ENCODE data around the gene TUBA4A.

The TUBA4A gene

DNA sequence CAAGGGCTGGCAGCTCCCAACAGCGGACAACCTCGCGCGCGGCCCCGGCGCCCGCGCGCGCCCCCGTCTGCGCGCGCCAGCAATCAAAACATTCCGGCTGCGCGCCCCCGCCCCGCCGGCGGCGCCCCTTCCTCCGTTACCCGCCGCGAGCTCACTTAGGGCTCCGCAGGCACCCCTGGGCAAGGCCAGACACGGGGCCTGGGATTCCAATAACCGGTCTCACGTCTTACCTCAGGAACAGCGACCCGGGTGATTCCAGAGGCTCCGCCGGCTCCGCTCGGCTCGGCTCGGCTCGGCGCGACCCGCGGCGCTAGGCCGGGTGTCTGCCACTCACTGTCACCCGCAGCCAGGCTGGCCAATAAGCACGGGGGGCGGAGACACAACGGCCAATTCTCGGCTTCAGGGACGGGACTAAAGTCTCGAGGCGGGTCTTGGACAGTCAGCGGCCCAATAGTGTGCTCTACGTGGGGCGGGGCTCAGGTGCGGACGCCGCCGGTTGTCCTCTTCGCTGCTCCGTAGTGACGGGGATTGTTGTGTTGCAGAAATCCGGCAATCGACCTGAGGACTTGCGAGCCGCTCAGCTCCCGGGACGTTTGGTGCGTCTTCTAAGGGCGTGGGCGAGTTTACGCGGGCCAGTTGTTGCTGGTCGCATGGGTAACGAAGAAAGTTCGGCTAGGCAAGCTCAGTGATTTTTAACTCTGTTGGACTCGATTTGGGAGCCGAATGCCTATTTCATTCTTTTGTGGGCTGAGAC is 24.2 kb downstream of the TUBA4A start, which contains the start of the genes ANKZF1 and ATG9A:
TSS of gene ANKZF1 (plus strand) at position 502 of the 754 bp plus-strand sequence. CDS start 452 bp downstream, outside the sequence.
TSS of gene ATG9A (minus strand) at position 332 of the 754 bp plus-strand sequence. CDS start 1,612 bp downstream, outside the sequence.
- DNase-seq = peak; percentile 99

DNA sequence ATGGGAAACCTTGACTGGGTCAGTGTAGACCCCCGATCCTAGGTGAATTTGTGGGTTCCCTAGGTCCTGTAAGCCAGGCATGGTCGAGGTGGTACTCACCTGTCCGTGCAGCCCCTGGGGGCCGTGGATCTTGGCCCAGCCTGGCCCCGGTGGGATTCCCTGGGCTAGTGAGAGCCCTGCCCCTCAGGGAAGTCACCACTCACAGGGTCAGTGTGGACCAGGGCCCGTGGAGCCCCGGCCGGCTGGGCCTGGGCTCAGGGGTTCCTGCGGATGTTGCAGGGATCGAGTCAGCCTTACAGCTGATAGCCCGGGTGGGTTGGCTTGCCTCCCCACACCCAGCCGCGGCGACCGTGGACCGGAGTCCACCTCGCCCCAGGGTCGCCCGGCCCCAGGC is 24.8 kb downstream of the TUBA4A start:
- DNase-seq = no peak

DNA sequence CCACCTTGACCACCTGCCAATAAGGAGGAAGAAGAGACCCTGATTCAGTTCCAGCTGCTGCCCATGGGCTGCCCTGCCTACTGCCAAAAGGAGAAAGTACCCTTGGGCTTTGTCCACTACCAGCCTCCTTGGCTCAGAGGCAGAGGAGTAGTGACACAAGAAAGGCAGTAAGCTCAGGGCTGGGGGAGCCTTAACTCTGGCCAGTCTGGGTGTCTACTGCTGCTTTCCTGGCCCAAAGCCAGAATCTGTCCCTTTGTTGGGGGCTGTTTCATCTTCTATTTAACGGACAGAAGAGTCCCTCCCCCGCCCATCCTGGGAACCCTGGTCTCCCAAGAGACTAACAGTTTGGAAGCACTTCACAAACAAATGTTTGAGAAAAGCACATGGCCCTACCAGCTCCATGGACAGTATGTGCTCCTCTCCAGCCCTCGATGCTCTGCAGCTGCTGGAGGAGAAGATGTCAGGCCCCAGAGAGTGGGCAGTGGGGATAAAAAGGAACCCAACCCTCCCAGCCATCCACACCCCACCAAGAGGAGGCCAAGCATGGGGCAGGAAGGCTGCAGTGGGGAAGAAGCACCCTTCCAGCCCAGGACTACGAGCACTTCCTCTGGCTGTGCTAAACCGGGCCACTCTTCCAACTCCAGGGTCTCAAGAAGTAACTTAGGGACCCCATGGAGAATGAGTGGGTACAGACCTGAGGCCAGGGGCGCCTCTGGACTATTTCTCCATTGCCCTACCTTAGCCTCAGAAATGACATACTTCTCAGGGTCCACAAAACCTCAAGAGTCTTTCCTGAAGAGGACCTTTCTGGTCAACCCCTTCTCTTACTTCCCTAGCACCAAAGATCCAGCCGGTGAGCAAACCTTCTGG is 25.4 kb downstream of the TUBA4A start:
- DNase-seq = no peak

DNA sequence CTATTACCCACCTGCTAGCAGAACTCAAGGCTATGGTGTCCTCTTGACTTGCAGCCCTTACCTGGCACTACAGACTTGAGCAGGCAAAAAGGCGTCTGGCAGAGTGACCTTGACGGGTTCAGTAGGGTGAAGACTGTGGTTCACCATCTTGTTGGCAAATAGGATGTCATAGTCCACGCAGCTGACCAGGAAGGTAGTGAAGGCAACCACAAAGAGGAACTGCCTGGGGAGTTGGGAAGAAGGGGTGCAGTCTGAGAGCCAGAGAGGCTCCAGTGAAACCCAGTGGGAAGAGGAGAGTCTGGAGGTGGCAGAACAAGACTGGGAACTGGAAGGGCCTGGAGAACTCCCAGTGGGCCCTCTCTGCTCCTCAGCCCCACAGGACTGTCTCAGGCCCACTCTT is 28.4 kb downstream of the TUBA4A start:
- DNase-seq = no peak

DNA sequence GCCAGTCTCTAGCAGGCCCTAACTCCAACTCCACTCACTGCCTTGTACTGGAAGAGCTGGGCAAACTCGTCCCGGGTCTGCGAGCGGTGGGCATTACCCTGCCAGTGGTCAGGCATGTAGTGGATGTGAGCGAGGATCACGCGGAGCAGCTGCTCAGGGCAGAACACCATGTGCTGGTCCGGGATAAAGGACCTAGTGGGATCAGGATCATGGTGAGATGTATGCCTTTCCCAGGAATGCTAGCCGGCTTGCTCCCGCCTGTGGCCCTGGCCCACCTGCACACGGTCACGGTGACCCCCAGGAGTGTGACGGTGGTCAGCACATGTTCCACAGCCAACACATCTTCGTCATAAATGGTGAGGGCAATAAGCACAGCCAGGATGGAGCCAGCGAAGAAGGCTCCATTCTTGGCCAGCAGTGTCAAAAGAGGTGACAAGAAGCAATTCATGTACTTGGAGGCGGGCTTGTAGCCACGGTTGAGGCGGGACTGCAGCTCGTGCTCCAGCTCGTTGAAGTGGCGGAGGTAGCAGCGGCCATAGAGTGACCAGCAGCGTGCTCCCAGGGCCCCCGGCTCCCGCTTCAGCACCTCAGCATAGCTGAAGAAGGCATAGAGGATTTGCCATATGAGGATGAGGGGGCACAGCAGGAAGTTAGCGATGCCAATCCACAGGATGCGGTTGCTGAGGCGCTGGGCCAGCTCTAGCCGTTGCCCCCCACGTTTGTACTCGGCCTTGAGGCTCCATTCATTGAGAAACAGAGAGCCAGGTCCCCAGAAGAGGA is 29.7 kb downstream of the TUBA4A start:
- DNase-seq = no peak

DNA sequence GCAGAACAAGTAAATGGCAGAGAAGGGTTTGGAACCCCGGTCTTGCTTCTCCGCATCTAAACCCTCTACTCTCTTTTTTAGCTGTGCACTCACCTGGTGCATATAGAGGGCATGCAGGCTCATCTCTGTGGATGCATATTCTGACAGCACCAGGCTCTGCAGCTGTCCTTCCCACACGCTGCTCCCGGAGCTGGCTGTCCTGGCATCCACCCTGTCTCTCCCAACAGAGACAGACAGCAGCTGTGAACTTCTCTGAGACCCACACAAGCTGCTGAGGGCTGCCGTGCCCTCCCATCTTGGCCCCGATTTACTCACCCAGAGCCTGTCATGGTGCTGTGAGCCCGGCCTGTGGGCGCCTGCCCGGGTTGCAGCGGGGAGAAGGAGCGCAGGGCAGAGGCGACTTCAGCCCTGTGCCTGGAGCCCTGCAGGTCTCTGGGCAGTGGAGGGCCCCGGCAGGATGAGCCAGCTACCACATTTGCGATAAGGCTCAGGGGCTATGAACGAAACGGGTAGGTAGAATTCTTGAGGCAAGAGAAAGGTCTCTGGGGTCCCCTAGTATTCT is 31.7 kb downstream of the TUBA4A start:
- DNase-seq = no peak

DNA sequence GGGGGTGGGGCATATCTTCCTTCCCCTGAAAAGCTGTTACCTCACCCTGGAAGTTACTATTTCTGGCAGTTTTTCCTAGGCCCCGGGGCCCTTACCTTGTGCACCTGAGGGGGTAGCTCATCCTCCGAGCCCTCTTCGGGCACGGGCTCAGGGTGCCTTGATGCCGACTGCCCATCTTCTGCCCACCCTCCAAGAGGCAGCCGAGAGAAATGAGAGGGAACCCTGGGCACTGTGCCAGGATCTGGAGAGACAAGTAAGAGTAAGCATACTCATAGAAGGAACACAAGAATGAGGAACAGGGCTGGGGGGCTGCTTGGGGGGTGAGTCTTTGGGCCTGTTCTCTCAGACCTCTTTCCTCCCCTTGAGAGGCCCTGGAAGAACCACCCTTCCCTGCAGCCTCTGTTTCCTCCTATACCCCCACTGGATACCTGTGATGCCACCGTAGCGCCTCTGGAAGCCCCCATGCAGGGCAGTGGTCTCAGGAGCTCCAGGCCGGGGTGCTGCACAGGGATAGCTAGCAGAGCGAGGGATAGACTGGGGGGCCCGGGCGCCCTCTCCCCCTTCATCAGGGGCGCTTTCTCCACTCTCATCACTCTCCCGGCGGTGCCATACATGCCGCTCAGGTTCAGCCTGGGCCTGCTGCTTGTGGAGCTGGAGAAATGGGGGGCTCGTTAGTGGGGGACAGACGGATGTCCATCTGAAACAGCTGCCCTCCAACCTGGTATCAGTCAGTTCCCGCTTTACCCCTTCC is 32.9 kb downstream of the TUBA4A start:
- DNase-seq = no peak

DNA sequence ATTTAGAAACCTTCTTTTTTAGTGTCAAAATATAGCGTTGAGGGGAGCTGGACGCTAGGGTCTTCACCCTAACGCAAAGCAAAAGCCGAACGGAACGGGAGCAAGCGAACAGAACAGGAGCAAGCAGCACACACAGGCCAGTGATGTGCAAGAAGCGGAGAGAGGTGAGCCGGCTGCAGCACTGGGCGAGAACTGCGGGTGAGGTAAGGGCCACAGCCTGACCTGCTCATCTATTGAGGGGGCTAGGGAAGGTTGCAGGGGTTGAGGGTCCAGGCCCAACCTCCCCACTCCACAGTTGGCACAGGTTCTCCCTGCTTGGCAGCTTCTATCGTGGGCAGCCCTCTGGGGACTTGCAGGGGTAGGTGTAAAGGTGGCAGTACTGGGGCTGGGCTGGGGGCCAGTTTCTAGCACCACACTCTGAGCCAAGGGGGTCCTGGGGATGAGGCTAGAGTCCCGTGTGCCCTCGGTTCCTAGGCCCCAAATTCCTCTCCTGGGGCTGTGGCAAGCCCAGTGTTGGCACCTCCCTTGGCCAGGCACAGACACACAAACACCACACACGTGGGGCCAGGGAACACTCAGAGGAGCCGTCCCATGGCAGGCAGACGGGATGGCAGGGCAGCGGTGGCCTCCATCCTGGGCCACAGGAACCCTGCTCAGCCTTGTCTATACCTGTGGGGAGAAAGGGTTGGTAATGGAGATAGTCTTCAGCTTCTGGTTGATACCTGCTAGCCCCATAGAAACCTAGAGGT is 33.8 kb downstream of the TUBA4A start:
- no peak for DNase-seq

DNA sequence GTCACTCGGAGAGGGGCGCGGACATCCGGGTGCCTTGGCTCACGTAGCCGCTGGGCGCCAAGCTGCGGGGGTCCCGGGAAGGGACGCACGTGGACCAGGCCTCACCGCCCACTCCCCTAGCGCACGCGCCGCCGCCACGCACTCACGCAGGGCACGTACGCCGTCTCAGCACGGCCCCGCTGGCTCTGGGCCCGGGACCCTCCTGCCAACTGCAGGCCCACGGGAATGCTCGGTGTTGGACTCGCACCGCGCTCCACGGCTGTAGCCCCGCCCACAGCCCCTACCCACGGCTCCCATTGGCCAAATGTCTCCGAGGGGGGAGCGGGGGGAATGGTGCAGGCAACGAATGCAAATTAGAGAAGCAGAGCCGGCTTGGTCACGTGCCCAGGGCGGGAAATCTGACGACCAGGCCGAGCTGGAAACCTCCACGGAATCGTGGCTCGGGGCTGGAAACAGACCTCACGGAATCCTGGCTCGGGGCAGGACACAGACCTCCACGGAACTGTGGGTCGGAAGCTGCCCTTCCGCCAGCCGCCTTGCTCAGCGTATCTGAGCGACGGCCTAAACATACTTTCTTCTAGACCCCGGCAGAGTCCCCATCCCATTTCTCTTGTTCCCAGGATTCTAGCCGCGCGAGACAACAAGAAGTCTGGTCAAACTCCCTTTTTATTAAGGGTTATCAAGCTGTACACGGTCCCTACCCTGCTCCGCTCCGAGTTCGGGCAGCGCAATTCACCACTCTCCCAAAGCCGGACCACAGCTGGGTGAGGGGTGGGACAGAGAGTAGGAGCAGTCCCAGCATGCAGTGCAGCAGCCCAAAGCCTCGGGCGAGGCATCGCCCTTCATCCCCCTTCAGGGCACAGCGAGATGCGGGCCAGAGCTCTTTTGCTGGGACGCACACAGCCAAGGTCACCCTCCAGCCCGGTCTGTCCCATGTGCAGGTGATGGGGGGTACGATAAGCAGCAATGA is 34.7 kb downstream of the TUBA4A start, which contains the start of gene ABCB6:
TSS of gene ABCB6 (minus strand) at position 227 of the 970 bp plus-strand sequence. CDS start 285 bp downstream, outside the sequence.
- DNase-seq = peak; percentile 96

DNA sequence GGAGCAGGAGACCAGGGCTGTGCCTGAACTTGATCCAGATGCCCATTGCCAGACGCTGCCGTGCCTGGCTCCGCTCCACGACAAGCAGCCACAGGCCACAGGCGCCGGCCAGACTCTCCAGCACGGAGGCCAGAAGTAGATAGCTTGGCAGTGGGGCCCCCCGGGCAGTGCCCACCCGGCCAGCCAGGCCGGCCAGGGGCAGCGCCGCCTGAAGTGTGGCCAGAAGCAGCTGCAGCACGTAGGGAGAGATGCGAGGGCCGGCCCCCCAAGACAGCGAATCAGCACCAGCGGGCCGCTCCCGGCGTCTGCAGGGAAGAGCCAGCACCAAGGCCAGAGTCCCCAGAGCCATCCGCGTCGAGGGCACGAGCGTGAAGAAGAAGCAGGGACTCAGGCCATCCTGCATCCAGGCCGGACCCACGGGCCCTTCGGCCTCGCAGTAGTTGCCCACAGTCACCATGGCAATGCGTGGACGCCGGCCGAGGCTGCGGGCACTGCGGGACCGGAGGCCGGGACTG is 35.4 kb downstream of the TUBA4A start:
- peak; percentile 76 for DNase-seq

DNA sequence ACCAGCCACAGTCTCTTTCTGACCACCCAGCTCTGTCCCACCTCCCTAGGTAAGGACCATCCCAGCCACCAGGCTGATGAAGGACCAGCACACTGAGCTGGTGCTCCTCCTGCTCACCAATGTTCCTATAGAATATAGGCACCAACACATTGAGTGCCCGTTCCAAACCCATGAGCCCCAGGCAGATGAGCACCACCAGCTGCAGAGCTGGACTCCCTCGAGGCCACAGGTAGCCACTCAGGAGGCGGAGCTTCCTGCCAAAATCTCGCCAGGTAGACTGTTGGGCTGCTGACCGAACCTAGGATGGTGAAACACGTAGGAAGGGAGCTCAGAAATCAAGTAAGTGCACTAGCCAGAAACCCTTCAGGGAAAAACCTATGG is 37.2 kb downstream of the TUBA4A start:
- DNase-seq = no peak

DNA sequence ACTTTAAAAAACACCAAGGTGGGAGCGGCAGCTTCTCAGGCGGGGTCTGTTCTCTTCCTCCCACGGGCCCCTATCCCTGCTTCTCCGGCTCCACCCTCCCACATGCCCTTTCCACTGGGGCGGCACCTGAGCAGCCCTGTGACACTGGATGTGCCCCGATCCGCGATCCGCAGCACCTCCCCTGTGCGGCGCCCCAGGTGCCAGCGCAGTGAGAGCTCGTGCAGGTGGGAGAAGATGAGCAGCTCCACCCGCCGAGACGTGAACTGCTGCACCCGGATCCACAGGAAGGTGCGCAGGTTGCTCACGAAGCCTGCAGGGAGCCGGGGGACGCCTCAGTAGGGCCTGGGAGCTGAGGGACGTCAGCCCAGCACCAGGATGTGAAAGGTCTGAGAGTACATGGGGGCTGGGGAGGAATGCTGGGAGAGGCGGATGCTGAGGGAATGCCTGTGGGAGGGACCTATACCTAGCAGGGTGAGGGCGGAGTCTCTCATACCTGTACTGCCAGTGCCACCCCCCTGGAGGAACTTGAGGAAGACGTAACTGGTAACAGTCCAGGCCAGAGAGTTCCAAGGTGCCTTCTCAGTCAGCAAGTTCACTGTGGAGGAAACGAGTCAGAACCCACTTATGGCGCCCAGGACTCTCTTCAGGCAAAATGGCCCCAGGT is 37.7 kb downstream of the TUBA4A start:
- DNase-seq = no peak

DNA sequence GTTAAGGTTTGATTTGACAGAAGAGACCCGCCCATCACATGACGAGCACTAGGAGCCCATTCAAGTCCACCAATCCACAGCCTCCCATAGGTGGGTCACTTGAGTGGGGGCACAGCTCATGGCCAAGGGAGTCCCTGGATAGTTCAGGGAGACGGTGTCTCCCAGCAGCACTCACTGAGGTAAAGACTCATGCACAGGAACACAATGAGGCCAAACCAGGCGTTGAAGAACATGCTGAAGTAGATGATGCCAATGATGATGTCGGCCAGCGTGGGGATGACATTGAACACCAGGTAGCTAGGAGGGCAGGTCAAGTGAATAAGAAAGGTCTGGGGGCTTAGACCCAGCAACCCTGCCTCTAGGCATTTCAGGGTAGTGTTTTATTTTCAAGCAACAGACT is 38.9 kb downstream of the TUBA4A start:
- no peak for DNase-seq

DNA sequence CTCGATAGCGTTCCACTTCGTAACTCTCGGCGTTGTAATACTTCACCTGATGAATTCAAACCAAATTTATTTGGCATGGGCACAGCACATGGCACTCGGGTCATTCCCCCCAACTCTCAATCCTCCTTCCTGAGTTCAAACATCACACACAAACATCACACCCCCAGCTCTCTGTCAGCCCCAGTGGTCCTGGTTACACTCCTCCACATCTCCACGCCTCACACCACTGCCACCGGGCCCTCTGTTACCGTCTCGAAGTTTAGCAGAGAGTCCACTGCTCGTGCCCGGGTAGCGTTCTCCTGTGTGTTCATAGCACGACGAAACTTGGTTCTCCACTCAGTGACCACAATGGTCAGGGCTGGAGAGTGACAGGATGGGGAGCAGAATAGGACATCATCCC is 39.6 kb downstream of the TUBA4A start:
- no peak for DNase-seq

DNA sequence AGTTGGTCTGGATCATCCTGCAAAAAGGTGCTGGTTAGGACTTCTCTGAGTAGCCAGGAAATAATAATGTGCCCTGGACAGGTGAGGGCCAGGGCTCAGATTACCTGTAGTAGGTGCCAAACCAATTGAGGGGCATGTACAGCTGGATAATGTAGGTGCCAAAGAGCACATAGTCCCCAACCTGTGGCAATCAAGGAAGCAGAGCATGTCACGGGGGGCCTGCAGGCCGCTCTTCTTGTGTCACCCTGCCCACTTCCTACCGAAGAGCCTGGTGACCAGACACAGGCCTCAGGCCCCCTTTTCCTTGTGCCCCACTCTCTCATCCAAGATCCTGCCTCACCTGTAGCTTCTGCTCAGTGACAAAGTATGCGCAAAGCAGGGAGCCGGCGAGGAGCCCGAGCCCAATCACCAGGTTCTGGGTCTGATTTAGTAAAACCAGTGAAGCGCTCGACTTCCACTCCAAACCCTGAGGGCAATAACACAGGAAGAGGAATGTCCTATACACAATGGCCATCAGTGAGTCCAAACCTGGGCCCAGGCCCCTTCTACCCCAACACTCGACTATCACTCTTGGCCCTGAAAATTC is 40.1 kb downstream of the TUBA4A start:
- no peak for DNase-seq

DNA sequence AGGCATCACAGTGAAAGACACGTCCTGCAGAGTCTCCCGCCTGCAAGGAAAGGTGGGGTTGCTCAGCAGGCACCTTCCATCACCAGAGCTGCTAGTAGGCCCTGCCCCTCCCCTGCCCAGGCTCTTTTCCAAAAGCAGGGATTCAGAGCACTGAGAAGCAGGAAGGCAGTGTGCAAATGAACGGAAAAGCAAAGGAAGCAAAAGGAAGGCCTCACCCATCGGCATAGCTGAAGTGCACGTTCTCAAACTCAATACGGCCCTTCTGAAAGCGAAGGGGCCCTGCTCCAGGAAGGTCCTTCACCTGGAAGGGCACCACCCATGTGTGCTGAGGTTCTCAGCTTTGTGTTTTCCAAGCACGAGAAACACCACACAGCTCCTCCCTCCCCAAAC is 40.7 kb downstream of the TUBA4A start:
- no peak for DNase-seq

DNA sequence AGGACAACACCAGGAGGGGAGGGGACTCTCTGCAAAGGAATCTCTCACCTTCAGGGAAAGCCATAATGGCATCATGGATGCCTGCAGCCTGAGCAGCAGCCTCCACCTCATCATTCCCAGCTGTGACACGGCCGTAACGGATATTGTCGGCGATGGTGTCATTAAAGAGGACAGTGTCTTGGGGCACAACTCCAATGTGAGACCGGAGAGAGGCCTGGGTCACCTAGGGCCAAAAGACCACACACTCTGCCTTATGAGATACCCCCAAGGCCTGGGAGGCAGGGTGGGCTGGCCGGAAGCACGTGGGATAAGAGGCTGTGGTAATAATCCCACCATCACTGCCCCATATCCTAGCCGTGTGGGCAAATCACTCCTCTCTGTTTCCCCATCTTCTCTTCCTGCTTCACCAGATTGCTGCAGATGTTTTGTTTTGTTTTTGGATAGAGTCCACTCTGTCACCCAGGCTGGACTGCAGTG is 42.8 kb downstream of the TUBA4A start:
- no peak for DNase-seq

DNA sequence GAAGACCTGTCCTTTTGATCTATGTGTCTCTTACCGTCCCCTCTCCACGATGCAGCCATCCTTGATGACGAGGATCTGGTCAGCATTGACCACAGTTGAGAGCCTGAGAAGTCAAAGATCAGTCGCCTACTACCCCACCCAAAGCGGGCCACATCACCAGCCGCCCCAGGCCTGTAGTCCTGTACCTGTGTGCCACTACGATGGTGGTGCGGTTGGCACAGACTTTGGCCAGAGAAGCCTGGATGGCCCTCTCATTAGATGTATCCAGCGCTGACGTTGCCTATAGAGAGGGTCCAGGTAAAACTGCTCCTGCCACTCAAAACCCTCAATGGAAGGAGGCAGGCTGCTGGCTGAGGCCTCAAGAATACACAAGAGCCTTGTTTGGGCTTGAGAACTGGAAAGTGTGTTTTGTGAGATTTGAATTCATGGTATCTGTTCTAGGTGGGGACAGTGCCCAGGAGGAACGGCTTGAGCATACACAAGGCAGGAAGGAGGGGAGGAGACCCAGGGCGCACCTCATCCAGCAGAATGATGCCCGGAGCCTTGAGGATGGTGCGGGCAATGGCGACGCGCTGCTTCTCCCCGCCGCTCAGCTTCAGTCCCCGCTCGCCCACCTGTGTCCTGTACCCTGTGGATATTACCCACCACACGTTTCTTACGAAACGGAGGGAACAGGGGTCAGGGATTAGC is 43.4 kb downstream of the TUBA4A start:
- no peak for DNase-seq
